ENCODE measurements around the gene SERPINA3. TPM values are rescaled to one million over a fixed set of nuclear protein-coding genes. Genes with fewer than 3 reads are reported as not detected.

SERPINA3 gene
- total RNA-seq, 2 experiments from 2014 or later, result not detected

DNA sequence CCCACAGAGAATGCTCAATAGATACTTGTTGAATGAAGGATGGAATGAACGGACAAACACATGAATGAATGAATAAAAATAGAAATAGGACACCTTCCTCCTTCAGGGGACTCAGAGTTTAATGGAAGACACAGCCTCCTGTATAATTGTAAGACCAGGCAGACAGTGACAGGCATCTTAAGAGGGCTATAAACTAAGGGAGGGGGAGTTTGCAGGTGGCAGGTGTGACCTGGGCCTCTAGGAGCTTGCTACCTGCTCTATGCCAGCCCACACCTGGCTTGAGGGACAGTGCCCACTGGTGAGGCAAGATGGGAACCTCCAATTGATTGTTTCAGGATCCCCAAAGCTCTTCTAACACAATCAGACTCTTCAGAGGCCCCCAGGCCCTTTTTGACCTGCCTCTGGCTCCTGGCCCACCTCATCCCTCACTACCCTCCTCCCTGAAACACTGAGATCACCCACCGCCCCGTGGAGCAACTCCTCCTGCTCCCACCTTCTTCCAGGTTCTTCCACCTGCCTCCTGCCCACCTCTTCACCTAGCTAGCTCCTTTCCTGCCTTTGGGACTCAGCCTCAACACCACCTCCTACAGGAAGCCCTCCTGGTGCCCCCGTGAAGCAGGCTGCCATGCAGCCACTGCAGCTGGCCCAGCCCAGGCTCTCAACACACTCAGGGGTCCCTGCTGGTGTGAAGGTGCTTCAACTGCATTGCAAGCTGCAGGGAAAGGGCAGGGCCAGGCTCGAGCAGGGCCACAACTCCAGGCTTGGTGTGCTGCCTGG lies 9.4 kb downstream of the SERPINA3 start:
- DNase-seq (no peak), ATAC-seq (no peak)
- Mint-ChIP-seq H3K4me3 (no peak overlapping the region), H3K4me1 (ENCODE audit: low read depth) (no peaks in the 10 kb centered on the region), H3K27ac (no peak overlapping the region), H3K9me3 (peaks cover 17% of the 10 kb centered on the region), H3K27me3 (no peaks in the 10 kb centered on the region), H3K36me3 (ENCODE audit: low read depth) (no peaks in the 10 kb centered on the region)
- TF ChIP-seq, protein P1, sequence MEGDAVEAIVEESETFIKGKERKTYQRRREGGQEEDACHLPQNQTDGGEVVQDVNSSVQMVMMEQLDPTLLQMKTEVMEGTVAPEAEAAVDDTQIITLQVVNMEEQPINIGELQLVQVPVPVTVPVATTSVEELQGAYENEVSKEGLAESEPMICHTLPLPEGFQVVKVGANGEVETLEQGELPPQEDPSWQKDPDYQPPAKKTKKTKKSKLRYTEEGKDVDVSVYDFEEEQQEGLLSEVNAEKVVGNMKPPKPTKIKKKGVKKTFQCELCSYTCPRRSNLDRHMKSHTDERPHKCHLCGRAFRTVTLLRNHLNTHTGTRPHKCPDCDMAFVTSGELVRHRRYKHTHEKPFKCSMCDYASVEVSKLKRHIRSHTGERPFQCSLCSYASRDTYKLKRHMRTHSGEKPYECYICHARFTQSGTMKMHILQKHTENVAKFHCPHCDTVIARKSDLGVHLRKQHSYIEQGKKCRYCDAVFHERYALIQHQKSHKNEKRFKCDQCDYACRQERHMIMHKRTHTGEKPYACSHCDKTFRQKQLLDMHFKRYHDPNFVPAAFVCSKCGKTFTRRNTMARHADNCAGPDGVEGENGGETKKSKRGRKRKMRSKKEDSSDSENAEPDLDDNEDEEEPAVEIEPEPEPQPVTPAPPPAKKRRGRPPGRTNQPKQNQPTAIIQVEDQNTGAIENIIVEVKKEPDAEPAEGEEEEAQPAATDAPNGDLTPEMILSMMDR (IDR thresholded peaks at IDR 0.05), result no peak
- intact Hi-C loops (cut with micrococcal nuclease), result no loop called here
- ChIA-PET POLR2A (no interaction called here), CTCF (no interaction called here)

DNA sequence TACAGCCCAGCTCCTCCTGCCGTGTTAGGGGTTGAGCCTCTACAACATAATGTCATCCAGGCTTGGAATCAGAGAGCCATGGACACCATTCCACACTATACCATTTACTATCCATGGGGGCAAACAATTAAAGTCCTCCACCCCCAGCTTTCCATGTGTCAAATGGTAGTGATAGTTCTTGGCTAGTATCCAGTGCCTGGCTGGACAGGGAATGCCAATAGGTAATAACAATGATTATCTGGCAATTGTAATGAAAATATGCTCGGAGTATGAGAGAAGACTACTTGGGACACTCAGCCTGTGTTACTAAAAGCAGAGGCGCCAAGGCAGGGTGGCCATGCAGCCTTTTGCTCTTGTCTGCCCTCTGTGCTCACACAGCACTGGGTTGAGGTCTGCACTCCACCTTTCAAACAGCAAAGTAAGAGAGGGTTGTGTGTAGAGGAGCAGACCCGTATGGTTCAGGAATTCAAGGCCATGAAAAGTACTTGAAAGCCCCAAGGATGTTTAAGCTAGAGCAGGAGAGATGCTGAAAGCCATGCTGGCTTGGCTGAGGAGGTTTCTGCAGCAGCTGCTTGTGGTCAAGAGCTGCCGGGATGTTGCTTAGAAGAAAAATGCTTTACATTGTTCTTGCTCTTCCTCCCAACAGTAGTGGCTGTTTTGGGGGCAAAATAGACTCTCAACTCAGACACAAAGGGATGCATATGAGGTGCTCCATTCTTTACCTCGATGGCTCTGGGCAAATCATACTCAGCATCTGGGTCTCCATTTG lies 10.6 kb downstream of the SERPINA3 start:
- ChIA-PET CTCF (no interaction called here), POLR2A (no interaction called here)
- DNase-seq, result no peak
- no peak for ATAC-seq
- peaks cover 12% of the 10 kb centered on the region for H3K9me3 Mint-ChIP-seq
- intact Hi-C loops (cut with micrococcal nuclease), result no loop called here
- H3K4me3 Mint-ChIP-seq, result no peak overlapping the region
- H3K27me3 Mint-ChIP-seq, result no peaks in the 10 kb centered on the region
- TF ChIP-seq, protein P1 (IDR thresholded peaks at IDR 0.05), result no peak
- H3K36me3 Mint-ChIP-seq (ENCODE audit: low read depth), result no peaks in the 10 kb centered on the region
- H3K27ac Mint-ChIP-seq, result no peak overlapping the region
- H3K4me1 Mint-ChIP-seq (ENCODE audit: low read depth), result no peaks in the 10 kb centered on the region

DNA sequence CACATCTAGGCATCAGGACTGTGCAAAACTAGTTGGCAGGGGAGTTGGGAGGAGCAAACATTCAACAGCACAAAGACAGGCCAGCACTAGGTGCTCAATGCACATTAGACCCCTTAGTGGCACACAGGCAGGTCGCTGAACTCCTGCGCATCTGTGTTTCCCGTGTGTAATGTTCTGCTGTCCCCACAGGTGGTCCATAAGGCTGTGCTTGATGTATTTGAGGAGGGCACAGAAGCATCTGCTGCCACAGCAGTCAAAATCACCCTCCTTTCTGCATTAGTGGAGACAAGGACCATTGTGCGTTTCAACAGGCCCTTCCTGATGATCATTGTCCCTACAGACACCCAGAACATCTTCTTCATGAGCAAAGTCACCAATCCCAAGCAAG lies 11.2 kb downstream of the SERPINA3 start:
- TF ChIP-seq, protein P1 (IDR thresholded peaks at IDR 0.05), result no peak
- peaks cover 10% of the 10 kb centered on the region for H3K9me3 Mint-ChIP-seq
- no peaks in the 10 kb centered on the region for H3K36me3 Mint-ChIP-seq (ENCODE audit: low read depth)
- intact Hi-C loops (cut with micrococcal nuclease), result no loop called here
- DNase-seq (no peak), ATAC-seq (no peak)
- no peak overlapping the region for H3K4me3 Mint-ChIP-seq
- POLR2A ChIA-PET, result no interaction called here
- H3K27ac Mint-ChIP-seq, result no peak overlapping the region
- CTCF ChIA-PET, result no interaction called here
- no peaks in the 10 kb centered on the region for H3K27me3 Mint-ChIP-seq
- no peaks in the 10 kb centered on the region for H3K4me1 Mint-ChIP-seq (ENCODE audit: low read depth)

DNA sequence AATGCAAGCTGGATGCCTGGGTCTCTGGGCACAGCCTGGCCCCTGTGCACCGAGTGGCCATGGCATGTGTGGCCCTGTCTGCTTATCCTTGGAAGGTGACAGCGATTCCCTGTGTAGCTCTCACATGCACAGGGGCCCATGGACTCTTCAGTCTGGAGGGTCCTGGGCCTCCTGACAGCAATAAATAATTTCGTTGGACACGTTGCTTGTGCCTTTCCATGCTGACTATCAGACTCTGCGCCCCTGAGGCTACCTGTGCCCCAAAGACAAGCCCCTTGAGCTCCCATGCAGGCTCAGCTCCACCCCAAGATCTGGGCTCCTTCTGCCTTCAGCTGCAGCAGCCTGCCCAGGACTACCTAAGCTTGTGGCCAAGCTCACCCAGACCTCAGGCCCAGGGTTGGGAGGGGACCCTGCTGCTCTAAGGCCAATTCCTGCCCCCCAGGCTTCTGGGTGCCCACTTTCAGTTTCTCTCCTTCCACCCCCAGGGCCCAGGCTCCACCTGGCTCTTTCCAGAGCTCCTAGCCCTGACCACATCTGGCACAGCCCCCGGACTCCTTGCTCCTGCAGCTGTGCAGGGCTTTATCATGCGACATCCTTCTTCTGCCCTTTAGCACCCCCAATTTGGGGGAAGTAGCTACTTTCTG lies 11.8 kb downstream of the SERPINA3 start:
- no peak for ATAC-seq
- peaks cover 4% of the 10 kb centered on the region for H3K9me3 Mint-ChIP-seq
- H3K4me3 Mint-ChIP-seq, result no peak overlapping the region
- no peaks in the 10 kb centered on the region for H3K4me1 Mint-ChIP-seq (ENCODE audit: low read depth)
- TF ChIP-seq, protein P1 (IDR thresholded peaks at IDR 0.05), result no peak
- intact Hi-C loops (cut with micrococcal nuclease), result no loop called here
- H3K36me3 Mint-ChIP-seq (ENCODE audit: low read depth), result no peaks in the 10 kb centered on the region
- ChIA-PET CTCF (no interaction called here), POLR2A (no interaction called here)
- no peaks in the 10 kb centered on the region for H3K27me3 Mint-ChIP-seq
- DNase-seq, result no peak
- H3K27ac Mint-ChIP-seq, result no peak overlapping the region
